Subcutaneous abdominal adipose tissue (tissue), 5 donors: Measurements from ENCODE around the gene AIPL1.

Experiments used
- H3K27ac ChIP-seq: one replicate; pipeline ENCODE4 v1.7.0; 2013; ENCODE audit warnings: low read depth, mild to moderate bottlenecking, inconsistent platforms, low read length, moderate library complexity
- H3K27me3 ChIP-seq, 5 donors: one replicate each; pipeline ENCODE4 v1.7.0; 2013; ENCODE audit warnings: low read length in 5 of 5, inconsistent platforms in 1 of 5; ENCODE audit not compliant: control insufficient read depth in 5 of 5, insufficient read depth in 4 of 5
- H3K36me3 ChIP-seq, 5 donors: one replicate each; pipeline ENCODE4 v1.7.0; 2013; ENCODE audit warnings: low read length in 5 of 5; ENCODE audit not compliant: control insufficient read depth in 5 of 5, insufficient read depth in 5 of 5
- H3K4me1 ChIP-seq, 5 donors: one replicate each; pipeline ENCODE4 v1.7.0; 2013; ENCODE audit warnings: low read length in 5 of 5, mild to moderate bottlenecking in 3 of 5, moderate library complexity in 1 of 5; ENCODE audit not compliant: control insufficient read depth in 5 of 5, insufficient read depth in 5 of 5
- H3K4me3 ChIP-seq, 5 donors: one replicate each; pipeline ENCODE4 v1.7.0; 2013; ENCODE audit warnings: low read length in 5 of 5, low read depth in 1 of 5
- H3K9ac ChIP-seq, 5 donors: one replicate each; pipeline ENCODE4 v1.7.0; 2013; ENCODE audit warnings: low read length in 5 of 5, mild to moderate bottlenecking in 4 of 5, moderate library complexity in 3 of 5
- H3K9me3 ChIP-seq, 5 donors: one replicate each; pipeline ENCODE4 v1.7.0; 2013; ENCODE audit warnings: low read length in 5 of 5; ENCODE audit not compliant: control insufficient read depth in 5 of 5
- donor health status: healthy.
- donor health status: healthy.
- donor health status: healthy.
- donor health status: healthy.
- donor health status: healthy.

The AIPL1 gene

GRCh38 chr17:6450926-6451832, 16.3 kb upstream of the AIPL1 start:
- no peaks in the 10 kb centered on the region for H3K36me3 ChIP-seq
- H3K27ac ChIP-seq, result no peak overlapping the region
- no peak overlapping the region for H3K9ac ChIP-seq
- H3K27me3 ChIP-seq, result peaks cover 6 to 16% (median 10%) of the 10 kb centered on the region in 5 donors
- H3K4me1 ChIP-seq, result peaks cover 0 to 11% (median 8%) of the 10 kb centered on the region in 5 donors
- no peaks in the 10 kb centered on the region for H3K9me3 ChIP-seq
- H3K4me3 ChIP-seq, result no peak overlapping the region

GRCh38 chr17:6449307-6449706, 14.4 kb upstream of the AIPL1 start:
- no peaks in the 10 kb centered on the region for H3K9me3 ChIP-seq
- H3K36me3 ChIP-seq, result no peaks in the 10 kb centered on the region
- peaks cover 0 to 5% (median under 1%) of the 10 kb centered on the region in 5 donors for H3K27me3 ChIP-seq
- H3K9ac ChIP-seq, result no peak overlapping the region
- no peak overlapping the region for H3K4me3 ChIP-seq
- peaks cover 0 to 5% (median 5%) of the 10 kb centered on the region in 5 donors for H3K4me1 ChIP-seq
- no peak overlapping the region for H3K27ac ChIP-seq

DNA sequence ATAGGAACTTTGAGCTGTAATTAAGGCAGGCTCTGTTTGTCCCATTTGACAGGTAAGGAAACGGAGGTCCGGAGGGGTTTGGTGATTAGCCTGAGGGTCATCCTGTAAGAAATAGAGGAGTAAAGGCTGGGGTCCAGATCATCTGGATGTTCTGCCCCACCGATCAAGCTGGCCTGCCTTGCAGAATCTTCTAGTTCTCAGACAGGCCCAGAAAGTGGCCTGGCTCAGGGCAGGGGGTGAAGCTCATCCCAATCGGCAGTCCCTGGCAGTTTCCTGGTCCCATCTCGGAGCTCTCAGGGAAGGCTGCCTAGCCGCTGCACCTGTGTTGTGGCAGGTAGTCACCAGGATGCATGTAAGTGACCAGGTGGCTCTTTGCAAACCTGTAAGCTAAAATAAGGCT, 13.6 kb upstream of the AIPL1 start:
- no peaks in the 10 kb centered on the region for H3K9me3 ChIP-seq
- no peak overlapping the region for H3K4me3 ChIP-seq
- H3K27me3 ChIP-seq, result peaks cover 0 to 2% (median 0%) of the 10 kb centered on the region in 5 donors
- H3K36me3 ChIP-seq, result no peaks in the 10 kb centered on the region
- H3K27ac ChIP-seq, result no peak overlapping the region
- no peak overlapping the region for H3K9ac ChIP-seq
- peaks cover 0 to 13% (median 12%) of the 10 kb centered on the region in 5 donors for H3K4me1 ChIP-seq

- H3K9ac ChIP-seq, result no peak overlapping the region
- no peaks in the 10 kb centered on the region for H3K9me3 ChIP-seq
- H3K4me3 ChIP-seq, result no peak overlapping the region
- no peaks in the 10 kb centered on the region for H3K36me3 ChIP-seq
- no peak overlapping the region for H3K27ac ChIP-seq
- H3K4me1 ChIP-seq, result peaks cover 0 to 16% (median 14%) of the 10 kb centered on the region in 5 donors
- no peaks in the 10 kb centered on the region for H3K27me3 ChIP-seq
Observed at GRCh38 chr17:6446516-6447100, 11.7 kb upstream of the AIPL1 start.

- Histone ChIP-seq H3K27ac (no peak overlapping the region), H3K4me3 (peak overlapping the region; percentile 51 to 79 (median 72)), H3K9ac (peak overlapping the region in 2 of 5 donors; percentile 41 to 47)
Observed at GRCh38 chr17:6444571-6445335, 9.8 kb upstream of the AIPL1 start.

DNA sequence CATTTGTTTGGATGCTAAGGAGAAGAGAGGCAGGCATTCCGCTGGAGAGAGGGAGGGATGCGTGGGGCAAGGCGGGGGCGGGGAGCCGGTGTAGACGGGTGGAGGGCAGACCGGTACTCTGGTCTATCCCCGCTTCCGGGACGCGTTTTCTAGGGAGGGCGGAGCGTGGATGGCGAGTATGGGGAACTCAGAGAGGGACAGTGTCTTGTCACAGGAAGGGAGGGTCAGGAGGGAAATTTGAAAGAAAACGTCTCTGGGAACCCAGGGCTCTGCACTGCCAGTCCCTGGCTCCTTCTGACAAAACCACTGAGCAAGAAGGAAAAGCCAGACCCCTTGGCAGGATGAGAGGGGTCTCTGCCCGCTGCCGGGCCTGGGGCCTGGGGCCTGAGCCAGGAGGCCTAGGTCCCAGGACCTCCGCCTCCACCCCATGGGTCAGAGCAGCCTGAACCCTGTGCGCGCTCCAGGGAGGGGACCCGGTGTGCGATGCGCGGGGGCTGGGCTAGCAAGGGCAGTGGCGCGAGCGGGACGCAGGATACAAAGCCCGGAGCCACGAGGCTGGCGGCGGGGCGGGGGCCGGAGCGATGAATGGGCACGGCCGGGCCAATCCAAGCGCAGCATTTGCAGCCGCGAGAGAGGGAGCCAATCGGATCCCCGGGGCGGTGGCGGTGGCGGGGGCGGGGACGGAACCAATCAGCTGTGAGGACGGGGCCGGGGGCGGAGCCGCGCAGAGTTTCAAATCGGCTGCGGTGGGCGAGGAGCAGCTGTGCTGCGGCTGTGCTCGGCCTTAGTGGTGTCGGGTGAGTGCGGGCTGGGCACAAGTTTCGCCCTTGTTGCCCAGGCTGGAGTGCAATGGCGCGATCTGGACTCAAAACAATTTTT, 9.0 kb upstream of the AIPL1 start, which contains the start of gene PIMREG:
PIMREG (plus strand) TSS at position 764 of the 879 bp plus-strand sequence. CDS start 656 bp downstream, outside the sequence.
- Histone ChIP-seq H3K9ac (peak within 1 kb of the TSS in 3 of 5 donors; percentile 41 to 63 (median 47)), H3K9me3 (no peaks in the 10 kb centered on the region), H3K4me3 (peak within 1 kb of the TSS; percentile 60 to 79 (median 72)), H3K4me1 (peaks cover 0 to 16% (median 14%) of the 10 kb centered on the region in 5 donors), H3K36me3 (no peaks in the 10 kb centered on the region), H3K27ac (no peak within 1 kb of the TSS), H3K27me3 (peaks cover 2 to 11% (median 8%) of the 10 kb centered on the region in 5 donors)

More at GRCh38 chr17:6444571-6445335, 9.8 kb upstream of the AIPL1 start:
- Histone ChIP-seq H3K4me1 (peaks cover 0 to 16% (median 14%) of the 10 kb centered on the region in 5 donors), H3K36me3 (no peaks in the 10 kb centered on the region), H3K27me3 (peaks cover 0 to 7% (median 3%) of the 10 kb centered on the region in 5 donors), H3K9me3 (no peaks in the 10 kb centered on the region)

GRCh38 chr17:6442775-6443174, 7.9 kb upstream of the AIPL1 start:
- H3K4me1 ChIP-seq, result peaks cover 0 to 16% (median 14%) of the 10 kb centered on the region in 5 donors
- peaks cover 6 to 13% (median 8%) of the 10 kb centered on the region in 5 donors for H3K27me3 ChIP-seq
- no peak overlapping the region for H3K4me3 ChIP-seq
- no peaks in the 10 kb centered on the region for H3K36me3 ChIP-seq
- no peak overlapping the region for H3K27ac ChIP-seq
- no peak overlapping the region for H3K9ac ChIP-seq
- no peaks in the 10 kb centered on the region for H3K9me3 ChIP-seq

DNA sequence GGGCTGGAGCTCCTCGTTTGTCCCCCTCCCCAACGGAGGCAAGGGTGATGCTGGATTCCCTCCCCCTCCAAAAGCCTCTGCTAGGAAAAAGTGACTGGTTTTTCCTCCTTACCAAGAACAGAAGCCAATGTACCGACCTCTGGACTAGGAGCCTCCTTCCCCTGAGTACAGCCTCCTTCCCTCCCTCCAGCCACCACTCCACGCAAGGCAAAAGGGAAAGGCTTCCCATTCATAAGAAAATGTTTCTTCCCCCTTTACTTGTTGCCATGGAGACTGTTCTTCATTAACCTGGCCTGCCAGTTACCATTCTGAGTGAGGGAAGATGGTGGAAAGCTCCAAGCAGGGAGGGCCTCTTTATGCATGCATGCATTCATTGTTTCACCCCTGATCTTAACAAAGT, 5.0 kb upstream of the AIPL1 start:
- H3K36me3 ChIP-seq, result no peaks in the 10 kb centered on the region
- no peak overlapping the region for H3K4me3 ChIP-seq
- H3K27me3 ChIP-seq, result peaks cover 8 to 21% (median 14%) of the 10 kb centered on the region in 5 donors
- H3K4me1 ChIP-seq, result peaks cover 0 to 16% (median 14%) of the 10 kb centered on the region in 5 donors
- no peak overlapping the region for H3K27ac ChIP-seq
- no peak overlapping the region for H3K9ac ChIP-seq
- H3K9me3 ChIP-seq, result no peaks in the 10 kb centered on the region

- Histone ChIP-seq H3K36me3 (no peaks in the 10 kb centered on the region), H3K27me3 (peaks cover 8 to 27% (median 15%) of the 10 kb centered on the region in 5 donors), H3K27ac (no peak overlapping the region), H3K9ac (no peak overlapping the region), H3K4me1 (no peaks in the 10 kb centered on the region), H3K9me3 (no peaks in the 10 kb centered on the region), H3K4me3 (no peak overlapping the region)
Observed at GRCh38 chr17:6437956-6438355, 3.0 kb upstream of the AIPL1 start.
